Keratinocyte (primary cell): Measurements from ENCODE around the gene SLC45A2. TPM values are rescaled to one million over a fixed set of nuclear protein-coding genes. Genes with fewer than 3 reads are reported as not detected.

Experiments
- DNase-seq: peaks from one replicate; pipeline ENCODE4 v3.0.0-alpha.2; 2011; ENCODE audit warnings: low read depth, missing footprints, low spot score
- FAIRE-seq: peaks from 2 replicates; lab custom pipeline; 2011; peaks lifted over from hg19 to GRCh38; lab: Jason Lieb, UNC
- H2AFZ ChIP-seq: 2 replicates; pipeline ENCODE4 v1.6.0; 2012; ENCODE audit warnings: low read length, control low read depth, inconsistent platforms; ENCODE audit not compliant: control insufficient read depth
- H3K27ac ChIP-seq: 2 replicates; pipeline ENCODE4 v1.5.1; 2011; ENCODE audit warnings: low read length; ENCODE audit not compliant: control insufficient read depth, insufficient read depth
- H3K27me3 ChIP-seq: 3 replicates; pipeline ENCODE4 v1.6.0; 2011; ENCODE audit warnings: low read length; ENCODE audit not compliant: control insufficient read depth, insufficient read depth; ENCODE audit errors: extremely low read depth
- H3K36me3 ChIP-seq, 2 experiments: 2 replicates in 1 of 2; 3 replicates in 1 of 2; pipeline ENCODE4 v1.5.1; 2011; ENCODE audit warnings: low read length in 2 of 2, mild to moderate bottlenecking in 1 of 2; ENCODE audit not compliant: control insufficient read depth in 2 of 2, insufficient read depth in 2 of 2; ENCODE audit errors: extremely low read depth in 1 of 2
- H3K4me1 ChIP-seq: 3 replicates; pipeline ENCODE4 v1.5.1; 2011; ENCODE audit warnings: low read length; ENCODE audit not compliant: control insufficient read depth, insufficient read depth; ENCODE audit errors: extremely low read depth
- H3K4me2 ChIP-seq: 3 replicates; pipeline ENCODE4 v1.6.0; 2011; ENCODE audit warnings: low read depth, low read length; ENCODE audit not compliant: control insufficient read depth, insufficient read depth; ENCODE audit errors: extremely low read depth
- H3K4me3 ChIP-seq, 3 experiments: fragments of 200-600 bp in 1 of 3; sonication (generic) in 1 of 3; 2 replicates in 2 of 3; 3 replicates in 1 of 3; pipeline ENCODE4 v1.5.1; 2011 to 2016; ENCODE audit warnings: low read length in 3 of 3, mild to moderate bottlenecking in 3 of 3, control low read depth in 2 of 3, inconsistent platforms in 1 of 3, low read depth in 1 of 3, mixed read lengths in 1 of 3, mixed run types in 1 of 3, moderate library complexity in 1 of 3; ENCODE audit not compliant: control insufficient read depth in 2 of 3, insufficient read depth in 2 of 3; ENCODE audit errors: extremely low read depth in 1 of 3
- H3K79me2 ChIP-seq: 2 replicates; pipeline ENCODE4 v1.6.0; 2012; ENCODE audit warnings: low read length; ENCODE audit not compliant: control insufficient read depth, insufficient read depth
- H3K9ac ChIP-seq: 3 replicates; pipeline ENCODE4 v1.6.0; 2011; ENCODE audit warnings: low read length; ENCODE audit not compliant: control insufficient read depth, insufficient read depth; ENCODE audit errors: extremely low read depth
- H3K9me1 ChIP-seq: 3 replicates; pipeline ENCODE4 v1.6.0; 2011; ENCODE audit warnings: low read length; ENCODE audit not compliant: control insufficient read depth, insufficient read depth; ENCODE audit errors: extremely low read depth
- H3K9me3 ChIP-seq: 2 replicates; pipeline ENCODE4 v1.5.1; 2012; ENCODE audit warnings: low read depth, low read length; ENCODE audit not compliant: control insufficient read depth
- H4K20me1 ChIP-seq: 3 replicates; pipeline ENCODE4 v1.6.0; 2011; ENCODE audit warnings: low read length; ENCODE audit not compliant: control insufficient read depth, insufficient read depth; ENCODE audit errors: extremely low read depth
- CTCF ChIP-seq, 3 experiments: IDR thresholded peaks in 1 of 3; conservative IDR thresholded peaks in 1 of 3; optimal IDR thresholded peaks in 1 of 3; 2 replicates in 2 of 3; 3 replicates in 1 of 3; pipeline versions ENCODE3 to v1.5.1; 2011; ENCODE audit warnings: low read length in 3 of 3, mild to moderate bottlenecking in 3 of 3, moderate library complexity in 2 of 3, control low read depth in 1 of 3, inconsistent platforms in 1 of 3; ENCODE audit not compliant: insufficient read depth in 2 of 3; ENCODE audit errors: extremely low read depth in 1 of 3
- EZH2 ChIP-seq: IDR thresholded peaks from one replicate; pipeline ENCODE4 v1.6.1; 2012; ENCODE audit warnings: inconsistent platforms, mild to moderate bottlenecking, low read length, moderate library complexity
- dilution Hi-C: fragments of 300-500 bp; cut with MboI; formaldehyde crosslinking; loops from one replicate; pipeline ENCODE4 v1.7.0; 2020; ENCODE audit warnings: low sequenced_read_pairs; ENCODE audit not compliant: extremely low pct_ligation_motif_present
- polyA plus RNA-seq, 5 experiments: library from polyadenylated mRNA; depleted of rRNA in 3 of 5; stranded (reverse) in 3 of 5; stranded (forward) in 1 of 5; unstranded in 1 of 5; fragments of >200 nt; gene quantifications; 1 replicate in 1 of 5; 2 replicates in 3 of 5; 3 replicates in 1 of 5; pipeline versions ENCODE4 v1.2.1 to v1.2.3, GENCODE V29; 2011 to 2012; ENCODE audit warnings: missing spikeins in 2 of 5, low read depth in 1 of 5, low replicate concordance in 1 of 5

Gene SLC45A2
- polyA plus RNA-seq, 1 donor (not counting 4 experiments of a cell fraction or from before 2014, with no cell fraction given) = 0.04 TPM

DNA sequence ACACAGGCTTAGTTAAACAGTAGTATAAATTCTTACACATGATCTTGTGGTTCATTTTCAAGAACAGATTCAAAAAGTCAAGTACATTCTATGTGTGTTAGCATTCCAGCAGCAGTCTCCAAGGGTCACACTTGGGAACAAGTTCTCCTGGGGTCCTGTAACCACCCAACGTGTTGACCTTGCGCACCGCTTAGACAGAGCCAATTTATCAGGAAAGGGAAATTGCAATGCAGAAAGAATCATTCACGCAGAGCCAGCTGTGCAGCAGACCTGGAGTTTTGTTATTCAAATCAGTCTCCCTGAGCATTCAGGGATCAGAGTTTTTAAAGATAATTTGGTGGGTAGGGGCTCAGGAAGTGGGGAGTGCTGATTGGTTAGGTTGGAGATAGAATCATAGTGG is 56.8 kb downstream of the SLC45A2 start:
- dilution Hi-C loops = loop anchor here (25.0 kb wide), 1 partner anchor 440 kb away; no protein-coding TSS in a partner anchor
- no peak overlapping the region for H3K9ac ChIP-seq
- no peaks in the 10 kb centered on the region for H3K79me2 ChIP-seq
- no peak for FAIRE-seq
- H2AFZ ChIP-seq = no peak overlapping the region
- no peak overlapping the region for H3K4me3 ChIP-seq
- no peaks in the 10 kb centered on the region for H3K9me3 ChIP-seq
- no peak overlapping the region for H3K27ac ChIP-seq
- H3K9me1 ChIP-seq = no peaks in the 10 kb centered on the region
- TF ChIP-seq EZH2 (no peak), CTCF (optimal IDR thresholded peaks at IDR 0.05 in 1 of 3, IDR thresholded peaks at IDR 0.05 in 1 of 3, conservative IDR thresholded peaks at IDR 0.05 in 1 of 3; ENCODE audit: extremely low read depth in 1 of 3, insufficient read depth in 2 of 3, low read length in 3 of 3) (no peak)
- no peak for DNase-seq
- H3K4me2 ChIP-seq = no peak overlapping the region
- H3K4me1 ChIP-seq = no peaks in the 10 kb centered on the region
- no peaks in the 10 kb centered on the region for H3K27me3 ChIP-seq
- no peaks in the 10 kb centered on the region for H4K20me1 ChIP-seq
- no peaks in the 10 kb centered on the region for H3K36me3 ChIP-seq

DNA sequence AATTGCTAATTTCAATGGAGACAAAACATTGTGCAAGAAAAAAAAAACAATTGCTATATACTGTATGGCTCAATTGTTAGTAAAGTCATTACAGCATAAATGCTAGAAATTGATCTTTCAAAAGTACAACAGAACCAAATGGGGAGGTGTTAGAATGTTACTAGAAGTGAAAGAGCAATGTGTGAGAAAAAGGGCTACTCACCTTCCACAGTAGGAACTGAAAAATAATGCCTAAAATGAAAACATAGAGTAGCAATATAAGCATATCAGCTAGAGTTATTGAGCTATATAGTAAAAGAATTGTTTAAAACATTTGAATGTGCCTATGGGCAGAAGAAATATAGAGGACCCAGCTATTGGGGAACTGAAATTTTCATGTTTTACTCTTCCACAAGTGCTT is 59.2 kb downstream of the SLC45A2 start:
- Histone ChIP-seq H3K9ac (no peak overlapping the region), H3K79me2 (no peaks in the 10 kb centered on the region), H3K4me1 (no peaks in the 10 kb centered on the region), H3K4me3 (no peak overlapping the region), H3K27ac (no peak overlapping the region), H3K27me3 (no peaks in the 10 kb centered on the region), H3K9me1 (no peaks in the 10 kb centered on the region), H3K9me3 (no peaks in the 10 kb centered on the region), H3K4me2 (no peak overlapping the region), H2AFZ (no peak overlapping the region), H3K36me3 (no peaks in the 10 kb centered on the region), H4K20me1 (no peaks in the 10 kb centered on the region)
- dilution Hi-C loops = loop anchor here (25.0 kb wide), 1 partner anchor 438 kb away; no protein-coding TSS in a partner anchor
- no peak for TF ChIP-seq CTCF (optimal IDR thresholded peaks at IDR 0.05 in 1 of 3, IDR thresholded peaks at IDR 0.05 in 1 of 3, conservative IDR thresholded peaks at IDR 0.05 in 1 of 3; ENCODE audit: extremely low read depth in 1 of 3, insufficient read depth in 2 of 3, low read length in 3 of 3)
- no peak for TF ChIP-seq EZH2
- DNase-seq = no peak
- no peak for FAIRE-seq
